Peyer's patch (tissue), 4 donors: ENCODE data around the gene AGFG2.

Experiments
- CTCF ChIP-seq, 6 experiments: fragments of 450-650 bp in 4 of 6; fragments of 200-600 bp in 2 of 6; sonication (generic) in 1 of 6; IDR thresholded peaks; one replicate each; pipeline ENCODE4 v1.5.1; 2017 to 2019; ENCODE audit warnings: antibody characterized with exemption in 6 of 6, mild to moderate bottlenecking in 3 of 6, moderate library complexity in 1 of 6
- POLR2A ChIP-seq, 2 donors: fragments of 450-650 bp; IDR thresholded peaks; one replicate each; pipeline ENCODE4 v1.5.1; 2017; ENCODE audit warnings: antibody characterized with exemption in 2 of 2, mild to moderate bottlenecking in 2 of 2, moderate library complexity in 2 of 2

- TF ChIP-seq POLR2A (IDR thresholded peaks at IDR 0.05): no peak
- no peak for TF ChIP-seq CTCF (IDR thresholded peaks at IDR 0.05)
Measured at GRCh38 chr7:100591596-100591995, 52.6 kb downstream of the AGFG2 start.
